Measurements from ENCODE around the gene NUP54. TPM values are rescaled to one million over a fixed set of nuclear protein-coding genes. Genes with fewer than 3 reads are reported as not detected.

NUP54 gene
- total RNA-seq, 1 donor from 2014 or later, result 38.2 TPM

- no peak for ATAC-seq
- peaks cover 57% of the 10 kb centered on the region for H3K4me1 ChIP-seq
- H3K4me3 ChIP-seq, result no peak overlapping the region
- no peaks in the 10 kb centered on the region for H3K9me3 ChIP-seq
- H3K36me3 ChIP-seq, result peaks cover 46% of the 10 kb centered on the region
- no peak for TF ChIP-seq CTCF (IDR thresholded peaks at IDR 0.05)
- intact Hi-C loops (cut with DNase I), result no loop called here
- H3K27me3 ChIP-seq, result no peaks in the 10 kb centered on the region
- no peak for DNase-seq
- no peak overlapping the region for H3K27ac ChIP-seq
Observed at GRCh38 chr4:76192236-76192635, 44.0 kb upstream of the NUP54 start.

GRCh38 chr4:76188557-76188956 is 40.4 kb upstream of the NUP54 start:
- Histone ChIP-seq H3K4me3 (no peak overlapping the region), H3K9me3 (no peaks in the 10 kb centered on the region), H3K36me3 (peaks cover 39% of the 10 kb centered on the region), H3K27ac (no peak overlapping the region), H3K4me1 (peaks cover 20% of the 10 kb centered on the region), H3K27me3 (no peaks in the 10 kb centered on the region)
- DNase-seq (no peak), ATAC-seq (no peak)
- intact Hi-C loops (cut with DNase I), result no loop called here
- no peak for TF ChIP-seq CTCF (IDR thresholded peaks at IDR 0.05)

- Histone ChIP-seq H3K4me1 (peaks cover 16% of the 10 kb centered on the region), H3K27ac (no peak overlapping the region), H3K27me3 (no peaks in the 10 kb centered on the region), H3K36me3 (peaks cover 38% of the 10 kb centered on the region), H3K4me3 (no peak overlapping the region), H3K9me3 (no peaks in the 10 kb centered on the region)
- no peak for DNase-seq
- intact Hi-C loops (cut with DNase I), result no loop called here
- no peak for TF ChIP-seq CTCF (IDR thresholded peaks at IDR 0.05)
- ATAC-seq, result no peak
Observed at GRCh38 chr4:76188149-76188548, 40.0 kb upstream of the NUP54 start.

- no peak for DNase-seq
- no peaks in the 10 kb centered on the region for H3K9me3 ChIP-seq
- intact Hi-C loops (cut with DNase I), result no loop called here
- TF ChIP-seq CTCF (IDR thresholded peaks at IDR 0.05), result no peak
- H3K27me3 ChIP-seq, result no peaks in the 10 kb centered on the region
- no peak overlapping the region for H3K27ac ChIP-seq
- no peak for ATAC-seq
- peaks cover 6% of the 10 kb centered on the region for H3K4me1 ChIP-seq
- H3K4me3 ChIP-seq, result no peak overlapping the region
- H3K36me3 ChIP-seq, result peaks cover 30% of the 10 kb centered on the region
Observed at GRCh38 chr4:76187152-76187551, 39.0 kb upstream of the NUP54 start.

GRCh38 chr4:76182463-76182862 is 34.3 kb upstream of the NUP54 start:
- Histone ChIP-seq H3K36me3 (peaks cover 47% of the 10 kb centered on the region), H3K27me3 (no peaks in the 10 kb centered on the region), H3K27ac (no peak overlapping the region), H3K4me1 (no peaks in the 10 kb centered on the region), H3K9me3 (no peaks in the 10 kb centered on the region), H3K4me3 (no peak overlapping the region)
- no peak for ATAC-seq
- TF ChIP-seq CTCF (IDR thresholded peaks at IDR 0.05), result no peak
- no peak for DNase-seq
- intact Hi-C loops (cut with DNase I), result no loop called here

Data from upper lobe of right lung (tissue), 1 donor.